ENCODE data around the gene FBLN1.
A peak's percentile ranks its signal among the peaks of the same experiment; 100 is the strongest.

The FBLN1 gene

DNA sequence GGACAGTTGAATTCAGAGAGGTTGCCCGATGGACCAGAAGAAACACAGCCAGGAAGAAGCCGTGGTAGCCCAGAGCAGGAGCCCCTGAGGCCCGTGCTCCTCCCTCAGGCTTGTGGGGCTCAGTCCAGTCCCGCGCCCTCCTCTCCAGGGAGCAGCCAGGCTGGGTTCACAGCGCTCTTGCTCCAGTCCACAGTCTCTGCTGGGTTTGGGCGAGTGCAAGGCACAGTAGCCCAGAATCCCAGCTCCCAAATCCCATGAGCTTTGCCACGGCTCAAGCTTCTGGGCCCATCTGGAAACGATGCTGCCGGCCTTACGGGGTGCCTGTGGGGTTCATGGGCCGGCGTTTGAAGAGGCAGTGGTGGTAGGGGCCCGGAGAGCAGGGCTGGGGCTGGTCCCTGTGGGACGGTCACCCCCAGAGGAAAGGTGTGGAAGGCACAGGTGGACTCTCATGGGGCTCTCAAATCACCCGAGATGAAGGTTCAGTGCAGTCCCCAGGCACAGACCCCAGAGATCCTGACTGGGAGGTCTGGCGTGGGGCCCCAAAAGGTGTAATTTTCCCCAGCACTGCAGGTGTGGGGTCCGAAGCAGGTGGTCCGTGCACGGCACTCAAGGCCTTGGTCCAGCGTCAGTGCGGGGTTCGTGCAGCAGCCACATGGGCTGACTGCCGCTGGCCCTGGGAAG, 138.4 kb downstream of the FBLN1 start:
- no peak for DNase-seq (ENCODE audit: low spot score)

DNA sequence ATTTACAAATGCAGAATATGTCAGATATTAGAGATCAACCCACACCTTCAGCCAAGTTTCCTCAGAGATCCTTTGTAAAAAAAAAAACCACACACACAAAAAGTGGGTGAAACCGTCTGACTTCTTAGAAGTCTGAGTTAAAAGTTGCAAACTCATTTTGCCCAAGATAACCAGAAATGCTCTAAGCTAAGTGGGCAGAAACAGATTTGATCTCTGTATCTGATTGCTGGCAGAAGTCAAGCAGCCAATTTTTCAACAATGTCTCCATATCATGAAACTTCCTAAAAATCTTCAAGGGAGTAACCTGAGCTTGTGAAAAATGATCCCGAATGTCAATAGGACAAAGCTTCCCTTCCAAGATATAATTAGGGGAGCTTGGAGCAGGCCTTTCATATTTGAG, 140.3 kb downstream of the FBLN1 start:
- DNase-seq (ENCODE audit: low spot score): no peak

DNA sequence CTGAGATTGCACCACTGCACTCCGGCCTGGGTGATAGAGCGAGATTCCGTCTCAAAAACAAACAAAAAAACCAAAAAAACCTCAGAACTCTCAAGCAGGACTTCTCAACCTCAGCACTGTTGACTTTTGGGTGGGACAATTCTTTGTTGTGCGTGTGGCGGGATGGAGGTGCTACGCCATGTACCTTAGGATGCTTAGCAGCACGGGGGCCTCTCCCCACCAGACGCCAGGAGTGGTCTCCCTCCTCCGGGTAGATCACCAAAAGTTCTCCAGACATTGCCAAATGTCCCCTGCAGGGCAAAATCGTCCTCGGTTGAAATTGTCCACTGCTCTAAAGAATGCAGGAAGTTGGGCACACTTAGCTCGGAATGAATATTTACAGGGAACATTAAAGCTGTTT, 142.0 kb downstream of the FBLN1 start:
- DNase-seq (ENCODE audit: low spot score): no peak

DNA sequence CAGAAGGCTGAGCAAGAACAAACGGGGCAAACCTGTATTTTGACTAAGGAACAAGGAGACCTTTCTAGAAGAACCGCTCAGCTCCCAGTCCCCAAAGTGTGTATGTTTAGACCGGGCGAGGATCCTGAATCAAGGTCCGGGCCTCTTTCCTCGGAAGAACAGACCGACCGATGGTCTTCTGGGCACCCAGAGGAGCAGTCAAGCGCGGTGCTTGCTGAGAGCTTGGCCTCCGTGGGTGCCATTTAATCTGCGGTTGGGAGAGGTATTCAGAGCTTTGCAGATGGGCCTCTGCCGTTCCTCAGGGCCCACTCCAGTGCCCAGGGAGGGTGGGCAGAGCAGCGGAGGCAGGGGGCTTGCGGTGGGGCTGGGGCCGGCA, 142.5 kb downstream of the FBLN1 start:
- no peak for DNase-seq (ENCODE audit: low spot score)

DNA sequence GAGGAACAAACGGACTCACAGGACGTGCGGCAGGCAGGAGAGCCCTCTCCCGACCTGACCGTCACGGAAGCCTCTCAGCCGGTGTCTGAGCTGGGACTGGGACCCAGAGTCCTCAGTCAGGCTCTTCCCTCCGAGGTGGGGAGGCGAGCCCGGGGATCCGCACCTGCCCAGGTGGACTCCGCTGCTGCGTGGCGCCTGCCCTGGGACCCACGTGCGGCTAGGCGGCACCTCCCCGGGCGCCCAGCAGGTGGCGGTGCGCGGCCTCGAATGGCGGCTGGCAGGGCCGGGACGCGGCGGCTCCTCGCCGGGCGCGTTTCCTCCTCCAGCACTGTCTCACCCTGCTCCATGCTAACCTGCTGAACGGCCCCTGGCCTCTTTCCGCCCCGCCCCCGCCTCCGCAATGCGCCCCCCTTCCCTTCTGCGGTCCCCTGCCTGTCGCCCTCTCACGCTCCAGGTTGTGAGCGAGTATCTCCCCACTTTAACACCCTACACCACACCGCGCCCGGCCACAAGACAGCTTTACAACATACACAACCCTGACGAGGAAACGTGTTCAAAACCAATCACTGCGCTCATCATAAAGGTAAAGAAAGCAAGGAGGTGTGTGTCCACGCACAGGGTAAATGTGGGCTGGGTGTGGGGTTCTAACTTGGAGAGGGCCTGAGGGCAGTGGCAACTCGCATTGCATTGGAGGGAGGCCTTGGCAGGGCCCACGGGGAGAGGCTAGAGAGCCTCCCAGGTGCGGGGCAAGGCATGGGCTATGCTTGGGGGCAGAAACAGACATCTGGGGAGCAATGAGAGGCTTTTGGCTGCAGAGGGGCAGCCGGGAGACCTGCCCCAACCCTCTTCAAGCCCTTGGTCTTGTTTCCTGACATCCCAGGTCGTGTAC, 143.1 kb downstream of the FBLN1 start:
- peak; percentile 66 for DNase-seq (ENCODE audit: low spot score)

DNA sequence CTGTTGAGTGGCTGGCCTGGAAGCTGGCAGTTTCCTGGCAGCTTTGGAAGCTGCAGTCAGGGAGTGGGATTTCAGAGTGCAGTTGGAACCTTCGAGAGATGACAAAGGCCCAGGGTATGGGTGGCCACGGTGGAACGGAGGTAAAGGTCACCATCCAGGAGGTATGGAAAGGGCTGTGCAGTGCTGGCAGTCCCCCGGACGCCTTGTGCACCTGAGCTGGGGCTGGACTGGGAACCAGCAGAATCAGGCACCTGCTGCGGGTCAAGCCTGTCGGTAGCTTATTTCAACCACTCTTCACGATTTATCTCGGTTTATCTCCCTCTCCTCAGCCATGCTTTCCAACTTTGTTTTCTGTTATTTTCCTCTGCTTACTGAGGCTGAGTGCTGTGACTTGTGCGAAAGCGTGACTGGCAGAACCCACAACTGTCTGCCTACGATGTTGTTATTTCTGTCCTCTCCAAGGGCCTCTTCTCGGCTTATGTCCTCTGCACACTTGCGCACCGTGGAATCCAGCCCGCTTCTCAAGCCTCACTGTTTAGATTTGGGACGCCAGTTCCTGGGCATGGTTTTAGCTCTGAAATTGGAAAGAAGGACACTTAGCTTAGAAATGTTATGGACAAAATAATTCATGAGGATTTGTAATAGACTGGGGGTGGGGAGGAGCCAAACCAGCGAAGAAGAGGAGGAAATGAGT, 145.0 kb downstream of the FBLN1 start:
- no peak for DNase-seq (ENCODE audit: low spot score)

DNA sequence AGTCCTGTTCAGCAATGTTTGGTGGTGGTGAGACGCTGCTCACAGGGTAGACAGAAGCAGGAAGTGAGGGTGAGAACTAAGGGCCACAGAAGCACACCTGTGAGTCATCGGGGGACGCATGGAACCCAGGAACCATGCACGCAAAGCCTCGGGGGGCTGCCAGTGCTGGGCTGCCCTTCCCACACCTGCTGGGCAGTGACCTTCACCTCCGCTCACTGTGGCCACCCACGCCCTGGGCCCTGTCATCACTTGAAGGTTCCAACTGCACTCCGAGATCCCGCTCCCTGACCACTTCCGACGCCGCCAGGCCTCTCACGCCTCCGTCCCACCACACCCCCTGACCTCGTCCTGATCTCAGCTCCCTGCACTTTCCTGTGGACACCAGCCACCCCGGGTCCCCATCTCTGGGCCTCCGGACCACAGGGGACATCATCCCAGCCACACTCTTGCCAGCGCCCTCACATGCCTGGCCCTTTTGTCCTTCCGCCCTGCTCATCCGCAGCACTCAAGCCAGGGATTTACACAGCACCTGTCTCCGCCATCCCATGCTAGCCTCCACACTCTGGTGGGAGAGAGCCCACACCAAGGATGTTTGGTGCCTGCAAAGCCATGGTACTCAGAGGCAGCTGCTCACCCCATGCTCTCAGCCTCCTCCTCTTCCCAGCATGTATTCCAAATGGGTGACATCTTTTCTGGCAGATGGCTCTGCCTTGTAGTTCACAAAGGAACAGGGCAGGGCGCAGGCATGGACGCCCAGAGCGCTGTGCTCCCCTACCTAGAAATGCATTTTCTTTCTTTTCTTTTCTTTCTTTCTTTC, 145.8 kb downstream of the FBLN1 start:
- no peak for DNase-seq (ENCODE audit: low spot score)

DNA sequence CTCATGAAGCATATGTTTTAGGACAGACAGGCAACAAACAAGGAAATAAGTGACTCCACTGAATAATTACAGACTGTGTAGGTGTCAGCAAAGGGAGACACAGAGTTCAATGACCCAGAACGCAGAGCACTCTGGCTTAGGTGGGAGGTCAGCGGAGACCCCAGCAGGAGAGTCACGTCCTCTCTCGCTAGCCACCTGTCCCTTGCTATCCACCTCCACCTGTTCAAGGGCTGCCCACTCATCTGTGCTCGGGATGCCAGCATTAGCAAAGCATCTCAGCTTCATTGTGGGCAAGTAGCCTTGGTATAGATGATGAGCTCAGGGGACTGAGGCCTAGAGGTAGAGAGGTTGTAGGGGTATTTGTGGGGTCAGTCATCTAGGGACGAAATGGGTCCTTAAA, 147.1 kb downstream of the FBLN1 start:
- DNase-seq (ENCODE audit: low spot score): no peak

DNA sequence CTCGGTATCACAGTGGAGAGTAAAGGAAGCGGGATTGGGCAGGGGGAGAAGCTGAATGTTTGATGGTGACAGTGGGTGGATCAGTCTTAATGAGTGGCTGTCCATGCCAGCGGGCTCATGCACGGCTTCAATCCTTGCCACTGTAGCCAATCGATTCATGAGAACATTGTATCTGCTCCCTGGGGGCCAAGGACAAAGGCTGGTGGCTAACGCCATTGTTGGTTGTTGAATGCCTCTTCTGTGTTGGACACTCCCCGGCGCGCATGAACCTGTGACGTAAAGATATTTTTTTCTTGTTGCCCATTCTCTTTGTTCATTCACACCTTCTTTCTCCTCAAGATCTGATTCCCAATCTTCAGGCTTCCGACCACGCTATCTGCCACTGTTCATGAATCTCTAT, 148.0 kb downstream of the FBLN1 start:
- DNase-seq (ENCODE audit: low spot score): no peak

Measured in LoVo (cell line).